Smooth muscle cell (in vitro differentiated cells): Measurements from ENCODE around the gene MUC5B. TPM values are rescaled to one million over a fixed set of nuclear protein-coding genes. Genes with fewer than 3 reads are reported as not detected.
"Not testable (repeated sequence)": the region's sequence is repeated elsewhere in the genome, so short reads cannot be mapped to it uniquely, and the experiment has no call there.

Source experiments
- DNase-seq: peaks from one replicate; lab custom pipeline; 2025; ENCODE audit not compliant: unreplicated experiment; lab: John Stamatoyannopoulos, UW
- H2AFZ ChIP-seq: fragments of 200-600 bp; sonication (generic); 2 replicates; pipeline ENCODE4 v1.6.0; 2016; ENCODE audit warnings: antibody characterized with exemption, low read depth, mild to moderate bottlenecking
- H3F3A ChIP-seq: fragments of 200-600 bp; sonication (generic); 2 replicates; pipeline ENCODE4 v1.6.0; 2017; ENCODE audit warnings: antibody characterized with exemption, low read depth
- H3K27ac ChIP-seq: fragments of 200-600 bp; sonication (generic); 2 replicates; pipeline ENCODE4 v1.5.1; 2016; ENCODE audit warnings: low read depth, mild to moderate bottlenecking
- H3K27me3 ChIP-seq: fragments of 200-600 bp; sonication (generic); 2 replicates; pipeline ENCODE4 v1.6.1; 2016; ENCODE audit warnings: low read depth, mild to moderate bottlenecking
- H3K36me3 ChIP-seq: fragments of 200-600 bp; sonication (generic); 2 replicates; pipeline ENCODE4 v1.5.1; 2016; ENCODE audit warnings: low read depth
- H3K4me1 ChIP-seq: fragments of 200-600 bp; sonication (generic); 2 replicates; pipeline ENCODE4 v1.5.1; 2016; ENCODE audit warnings: low read depth
- H3K4me2 ChIP-seq: fragments of 200-600 bp; sonication (generic); 2 replicates; pipeline ENCODE4 v1.6.0; 2016; ENCODE audit warnings: mild to moderate bottlenecking
- H3K4me3 ChIP-seq: fragments of 200-600 bp; sonication (generic); 2 replicates; pipeline ENCODE4 v1.5.1; 2016; ENCODE audit warnings: mild to moderate bottlenecking
- H3K79me2 ChIP-seq: fragments of 200-600 bp; sonication (generic); 2 replicates; pipeline ENCODE4 v1.6.0; 2016; ENCODE audit warnings: low read depth, mild to moderate bottlenecking
- H3K9ac ChIP-seq: fragments of 200-600 bp; sonication (generic); 2 replicates; pipeline ENCODE4 v1.6.0; 2016; ENCODE audit warnings: low read depth
- H3K9me3 ChIP-seq: fragments of 200-600 bp; sonication (generic); replicated peaks from 2 replicates; pipeline ENCODE4 v1.5.1; 2016; ENCODE audit warnings: low read depth
- H4K20me1 ChIP-seq: fragments of 200-600 bp; sonication (generic); 2 replicates; pipeline ENCODE4 v1.6.0; 2016; ENCODE audit warnings: low read depth
- WGBS: methylation state at CpG from one replicate; pipeline ENCODE4 v1.1.7; 2016; ENCODE audit warnings: low lambda C conversion rate; 5-methylcytosine and 5-hydroxymethylcytosine counted together
- polyA plus RNA-seq: library from polyadenylated mRNA; unstranded; fragments of >200 nt; fragmentation: Nextera tagmentation; extraction: Ambion mirVana; gene quantifications from 2 replicates; pipeline ENCODE4 v1.2.1, GENCODE V29; 2016
- total RNA-seq: library from RNA; depleted of rRNA; stranded (reverse); fragments of >200 nt; gene quantifications from 2 replicates; pipeline ENCODE4 v1.2.3, GENCODE V29; 2014
- TF ChIP-seq, protein P1 (sequence below): fragments of 200-600 bp; sonication (generic); IDR thresholded peaks from 2 replicates; pipeline ENCODE4 v1.5.1; 2017; ENCODE audit warnings: borderline replicate concordance, mild to moderate bottlenecking, antibody characterized with exemption; ENCODE audit not compliant: insufficient read depth, poor library complexity, severe bottlenecking

Gene MUC5B
- total and polyA plus RNA-seq, 2 experiments from 2014 or later = not detected

DNA sequence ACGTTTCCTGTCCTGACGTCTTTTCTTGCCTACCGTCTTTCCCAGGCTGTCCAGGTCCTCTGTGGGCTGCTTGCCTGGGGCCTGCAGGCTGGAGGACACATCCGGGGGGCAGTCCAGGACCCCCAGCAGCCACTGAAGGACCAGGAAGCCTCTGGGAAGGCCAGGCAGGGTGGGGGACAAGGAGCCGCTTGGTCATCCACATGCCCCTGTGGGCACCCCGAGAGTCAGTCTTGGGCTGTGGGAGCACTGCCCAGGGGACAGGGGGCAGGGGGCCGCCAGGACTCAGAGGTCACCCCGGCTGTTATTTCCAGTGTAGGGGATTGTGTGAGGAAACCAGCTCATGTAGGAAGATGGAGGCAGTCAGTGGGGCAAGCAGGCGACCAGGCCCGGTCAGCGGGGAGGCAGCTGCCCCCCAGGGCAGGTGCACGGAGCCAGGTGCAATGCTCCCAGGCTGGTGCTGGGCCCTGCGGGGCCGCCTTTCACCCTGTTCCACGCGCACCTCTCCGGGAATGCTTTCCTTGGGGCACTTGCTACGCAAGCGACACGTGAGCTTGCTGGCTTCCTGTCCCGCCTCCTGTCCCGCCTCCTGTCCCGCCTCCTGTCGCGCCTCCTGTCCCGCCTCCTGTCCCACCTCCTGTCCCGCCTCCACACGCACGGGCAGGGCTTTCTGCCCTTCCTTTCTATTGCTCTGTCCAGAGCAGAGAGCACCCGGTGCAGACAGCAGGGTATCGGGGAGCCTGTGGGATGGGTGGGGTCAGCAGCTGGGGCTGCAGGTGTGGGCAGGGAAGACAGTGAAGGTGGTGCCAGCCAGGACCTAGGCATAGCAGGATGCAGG, 39.5 kb downstream of the MUC5B start:
- no peak overlapping the region for H2AFZ ChIP-seq
- H3K79me2 ChIP-seq = no peaks in the 10 kb centered on the region
- H3K27ac ChIP-seq = no peak overlapping the region
- WGBS = 31% methylated on average over 30 of the region's 31 CpGs
- peaks cover 5% of the 10 kb centered on the region for H3K4me1 ChIP-seq
- no peaks in the 10 kb centered on the region for H3K9me3 ChIP-seq
- H4K20me1 ChIP-seq = no peaks in the 10 kb centered on the region
- peak overlapping the region; percentile 35 for H3K4me3 ChIP-seq
- H3K9ac ChIP-seq = peak overlapping the region; percentile 8
- no peaks in the 10 kb centered on the region for H3F3A ChIP-seq
- TF ChIP-seq, protein P1, sequence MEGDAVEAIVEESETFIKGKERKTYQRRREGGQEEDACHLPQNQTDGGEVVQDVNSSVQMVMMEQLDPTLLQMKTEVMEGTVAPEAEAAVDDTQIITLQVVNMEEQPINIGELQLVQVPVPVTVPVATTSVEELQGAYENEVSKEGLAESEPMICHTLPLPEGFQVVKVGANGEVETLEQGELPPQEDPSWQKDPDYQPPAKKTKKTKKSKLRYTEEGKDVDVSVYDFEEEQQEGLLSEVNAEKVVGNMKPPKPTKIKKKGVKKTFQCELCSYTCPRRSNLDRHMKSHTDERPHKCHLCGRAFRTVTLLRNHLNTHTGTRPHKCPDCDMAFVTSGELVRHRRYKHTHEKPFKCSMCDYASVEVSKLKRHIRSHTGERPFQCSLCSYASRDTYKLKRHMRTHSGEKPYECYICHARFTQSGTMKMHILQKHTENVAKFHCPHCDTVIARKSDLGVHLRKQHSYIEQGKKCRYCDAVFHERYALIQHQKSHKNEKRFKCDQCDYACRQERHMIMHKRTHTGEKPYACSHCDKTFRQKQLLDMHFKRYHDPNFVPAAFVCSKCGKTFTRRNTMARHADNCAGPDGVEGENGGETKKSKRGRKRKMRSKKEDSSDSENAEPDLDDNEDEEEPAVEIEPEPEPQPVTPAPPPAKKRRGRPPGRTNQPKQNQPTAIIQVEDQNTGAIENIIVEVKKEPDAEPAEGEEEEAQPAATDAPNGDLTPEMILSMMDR = no peak
- no peaks in the 10 kb centered on the region for H3K27me3 ChIP-seq
- DNase-seq = peak; percentile 54
- peak overlapping the region; percentile 84 for H3K4me2 ChIP-seq
- no peaks in the 10 kb centered on the region for H3K36me3 ChIP-seq

DNA sequence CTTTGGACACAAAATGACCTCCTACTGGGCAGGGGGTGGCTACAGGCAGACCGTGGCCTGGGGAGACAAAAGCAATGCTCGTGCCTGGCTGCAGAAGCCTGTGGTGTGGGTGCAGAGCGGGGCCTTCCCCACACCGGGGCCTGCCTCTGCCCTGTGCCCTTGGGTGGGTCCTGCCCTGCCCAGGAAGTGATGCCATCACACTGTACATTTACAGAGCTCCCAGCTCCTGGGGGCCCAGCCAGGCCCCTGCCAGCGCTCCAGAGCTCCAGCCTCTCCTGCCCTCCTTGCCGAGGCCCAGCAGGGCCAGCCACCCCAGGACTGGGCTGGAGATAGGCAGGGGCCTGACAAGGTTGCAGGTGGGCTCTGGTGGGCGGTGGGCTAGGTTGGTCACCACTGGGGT, 40.1 kb downstream of the MUC5B start:
- Histone ChIP-seq H4K20me1 (no peaks in the 10 kb centered on the region), H3K36me3 (no peaks in the 10 kb centered on the region), H3K4me2 (peak overlapping the region; percentile 84), H3K27me3 (no peaks in the 10 kb centered on the region), H3K27ac (no peak overlapping the region), H3K9me3 (no peaks in the 10 kb centered on the region), H3K79me2 (no peaks in the 10 kb centered on the region), H3K4me3 (peak overlapping the region; percentile 35), H3K4me1 (peaks cover 5% of the 10 kb centered on the region), H3F3A (no peaks in the 10 kb centered on the region), H3K9ac (no peak overlapping the region), H2AFZ (no peak overlapping the region)
- WGBS = 71% methylated on average over 7 of the region's 7 CpGs
- TF ChIP-seq, protein P1 = no peak
- DNase-seq = no peak

DNA sequence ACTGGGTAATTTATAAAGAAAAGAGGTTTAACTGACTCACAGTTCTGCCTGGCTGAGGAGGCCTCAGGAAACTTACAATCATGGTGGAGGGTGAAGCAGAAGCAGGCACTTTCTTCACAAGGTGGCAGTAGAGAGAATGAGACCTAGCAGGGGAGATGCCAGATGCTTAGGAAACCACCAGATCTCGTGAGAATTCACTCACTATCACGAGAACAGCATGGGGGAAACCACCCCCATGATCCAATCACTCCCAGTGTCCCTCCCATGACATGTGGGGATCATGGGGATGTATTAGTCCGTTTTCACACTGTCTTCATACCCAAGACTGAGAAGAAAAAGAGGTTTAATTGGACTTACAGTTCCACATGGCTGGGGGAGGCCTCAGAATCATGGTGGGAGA, 41.6 kb downstream of the MUC5B start:
- not testable (repeated sequence) for H4K20me1 ChIP-seq, H3K9ac ChIP-seq, H3K4me1 ChIP-seq, H3K79me2 ChIP-seq, H3K9me3 ChIP-seq, H2AFZ ChIP-seq, H3K4me3 ChIP-seq, H3K27ac ChIP-seq, H3F3A ChIP-seq, H3K27me3 ChIP-seq, H3K4me2 ChIP-seq, H3K36me3 ChIP-seq, DNase-seq
- 36% methylated on average over 3 of the region's 3 CpGs for WGBS
- TF ChIP-seq, protein P1 = peak; percentile 46

DNA sequence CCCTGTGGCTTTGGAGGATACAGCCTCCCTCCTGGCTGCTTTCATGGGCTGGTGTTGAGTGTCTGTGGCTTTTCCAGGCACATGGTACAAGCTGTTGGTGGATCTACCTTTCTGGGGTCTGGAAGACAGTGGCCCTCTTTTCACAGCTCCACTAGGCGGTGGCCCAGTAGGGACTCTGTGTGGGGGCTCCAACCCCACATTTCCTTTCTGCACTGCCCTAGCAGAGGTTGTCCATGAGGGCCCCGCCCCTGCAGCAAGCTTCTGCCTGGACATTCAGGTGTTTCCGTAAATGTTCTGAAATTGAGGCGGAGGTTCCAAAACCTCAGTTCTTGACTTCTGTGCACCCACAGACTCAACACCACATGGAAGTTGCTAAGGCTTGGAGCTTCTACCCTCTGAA, 42.6 kb downstream of the MUC5B start:
- not testable (repeated sequence) for H3K9me3 ChIP-seq, H2AFZ ChIP-seq, H3K79me2 ChIP-seq, H3K27ac ChIP-seq, H3K27me3 ChIP-seq, H3K36me3 ChIP-seq, H3K9ac ChIP-seq, H3K4me1 ChIP-seq, H3K4me2 ChIP-seq, H3F3A ChIP-seq, H4K20me1 ChIP-seq, H3K4me3 ChIP-seq, DNase-seq
- WGBS = 95% methylated on average over 4 of the region's 4 CpGs

DNA sequence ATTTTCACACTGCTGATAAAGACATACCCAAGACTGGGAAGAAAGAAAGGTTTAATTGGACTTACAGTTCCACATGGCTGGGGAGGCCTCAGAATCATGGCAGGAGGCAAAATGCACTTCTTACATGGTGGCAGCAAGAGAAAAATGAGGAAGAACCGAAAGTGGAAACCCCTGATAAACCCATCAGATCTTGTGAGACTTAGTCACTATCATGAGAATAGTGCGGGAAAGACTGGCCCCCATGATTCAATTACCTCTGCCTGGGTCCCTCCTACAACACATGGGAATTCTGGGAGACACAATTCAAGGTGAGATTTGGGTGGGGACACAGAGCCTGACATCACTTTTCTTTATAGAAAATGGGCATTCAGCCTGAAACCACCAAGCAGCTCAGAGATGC, 44.1 kb downstream of the MUC5B start:
- H3F3A ChIP-seq, H2AFZ ChIP-seq, H3K79me2 ChIP-seq, H3K27ac ChIP-seq, H4K20me1 ChIP-seq, H3K9ac ChIP-seq, H3K9me3 ChIP-seq, H3K27me3 ChIP-seq, H3K4me1 ChIP-seq, H3K36me3 ChIP-seq, H3K4me3 ChIP-seq, DNase-seq, H3K4me2 ChIP-seq: not testable (repeated sequence)
- WGBS = 92% methylated on average over 2 of the region's 2 CpGs
